ENCODE measurements around the gene SGMS2. TPM values are rescaled to one million over a fixed set of nuclear protein-coding genes. Genes with fewer than 3 reads are reported as not detected.

Gene SGMS2
- total and polyA plus RNA-seq, 2 of the 4 experiments (the other 2 are of a cell fraction), result 13.4 to 37.5 TPM

DNA sequence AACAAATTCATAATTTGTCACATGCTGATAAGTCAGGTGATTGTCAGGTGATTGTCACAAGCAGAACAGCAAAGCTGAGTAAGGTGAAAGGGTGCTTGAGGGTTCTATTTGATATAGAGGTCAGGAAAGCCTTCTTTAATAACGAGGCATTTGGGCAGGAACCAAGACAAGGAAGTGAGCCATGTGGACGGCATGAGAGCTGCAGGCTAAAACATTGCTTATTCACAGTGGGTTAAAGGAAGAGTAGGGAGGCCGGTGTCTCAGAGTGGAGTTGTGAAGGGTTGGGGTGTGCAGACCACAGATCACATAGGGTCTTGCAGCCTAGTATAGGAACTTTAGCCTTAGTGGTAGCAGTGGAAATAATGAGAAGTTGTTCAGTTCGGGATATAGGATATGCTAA, 75.3 kb downstream of the SGMS2 start:
- Histone ChIP-seq H2AFZ (replicated peaks; ENCODE audit: low read length, poor library complexity) (no peak overlapping the region), H3K4ac (ENCODE audit: low read depth, low read length) (no peak overlapping the region), H3K14ac (replicated peaks; ENCODE audit: low read depth, low read length) (no peak overlapping the region), H3K23ac (ENCODE audit: low read depth, low read length) (no peak overlapping the region), H3K9ac (ENCODE audit: low read depth, low read length) (no peak overlapping the region), H2BK5ac (ENCODE audit: low read depth, low read length, poor library complexity, severe bottlenecking) (no peak overlapping the region), H3K9me1 (ENCODE audit: insufficient read depth, low read length) (peaks cover 3% of the 10 kb centered on the region; the same call in 1 of the 2 replicates), H3K36me3 (ENCODE audit: control insufficient read depth, insufficient read depth, low read length) (no peaks in the 10 kb centered on the region), H3K56ac (ENCODE audit: extremely low read depth, insufficient read depth, low read length) (no peak overlapping the region), H3K27me3 (ENCODE audit: control insufficient read depth, insufficient read depth, low read length) (peaks cover 5% of the 10 kb centered on the region), H2AK9ac (replicated peaks; ENCODE audit: low read depth, low read length, poor library complexity) (no peak overlapping the region), H4K5ac (ENCODE audit: low read depth, low read length) (no peak overlapping the region), H4K20me1 (ENCODE audit: insufficient read depth, low read length) (peaks cover 13% of the 10 kb centered on the region; the same call in 1 of the 2 replicates), H2BK15ac (ENCODE audit: low read depth, low read length) (no peak overlapping the region), H3K27ac (ENCODE audit: insufficient read depth, low read length) (no peak overlapping the region), H2BK120ac (ENCODE audit: low read depth, low read length) (no peak overlapping the region), H3K4me3 (ENCODE audit: insufficient read depth, low read depth, low read length) (no peak overlapping the region), H4K8ac (ENCODE audit: low read depth in 2 of 2, low read length in 2 of 2) (no peak overlapping the region), H2AK5ac (ENCODE audit: low read depth, low read length) (no peak overlapping the region), H3K18ac (ENCODE audit: low read depth, low read length) (no peak overlapping the region), H3K4me1 (ENCODE audit: control insufficient read depth, insufficient read depth, low read length) (peaks cover 6% of the 10 kb centered on the region), H2BK20ac (ENCODE audit: low read depth, low read length) (no peak overlapping the region), H3K79me1 (ENCODE audit: low read depth in 1 of 2, low read length in 2 of 2) (no peaks in the 10 kb centered on the region), H3K9me3 (ENCODE audit: control insufficient read depth, insufficient read depth, low read length) (no peaks in the 10 kb centered on the region), H4K91ac (ENCODE audit: insufficient read depth, low read depth, low read length) (no peak overlapping the region), H3K4me2 (ENCODE audit: low read depth, low read length) (no peak overlapping the region)
- intact Hi-C loops (cut with micrococcal nuclease), result no loop called here
- TF ChIP-seq, protein P1, sequence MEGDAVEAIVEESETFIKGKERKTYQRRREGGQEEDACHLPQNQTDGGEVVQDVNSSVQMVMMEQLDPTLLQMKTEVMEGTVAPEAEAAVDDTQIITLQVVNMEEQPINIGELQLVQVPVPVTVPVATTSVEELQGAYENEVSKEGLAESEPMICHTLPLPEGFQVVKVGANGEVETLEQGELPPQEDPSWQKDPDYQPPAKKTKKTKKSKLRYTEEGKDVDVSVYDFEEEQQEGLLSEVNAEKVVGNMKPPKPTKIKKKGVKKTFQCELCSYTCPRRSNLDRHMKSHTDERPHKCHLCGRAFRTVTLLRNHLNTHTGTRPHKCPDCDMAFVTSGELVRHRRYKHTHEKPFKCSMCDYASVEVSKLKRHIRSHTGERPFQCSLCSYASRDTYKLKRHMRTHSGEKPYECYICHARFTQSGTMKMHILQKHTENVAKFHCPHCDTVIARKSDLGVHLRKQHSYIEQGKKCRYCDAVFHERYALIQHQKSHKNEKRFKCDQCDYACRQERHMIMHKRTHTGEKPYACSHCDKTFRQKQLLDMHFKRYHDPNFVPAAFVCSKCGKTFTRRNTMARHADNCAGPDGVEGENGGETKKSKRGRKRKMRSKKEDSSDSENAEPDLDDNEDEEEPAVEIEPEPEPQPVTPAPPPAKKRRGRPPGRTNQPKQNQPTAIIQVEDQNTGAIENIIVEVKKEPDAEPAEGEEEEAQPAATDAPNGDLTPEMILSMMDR (conservative IDR thresholded peaks at IDR 0.05; ENCODE audit: low read depth, low read length), result no peak
- TF ChIP-seq NFE2L2 (IDR thresholded peaks at IDR 0.05; ENCODE audit: low read depth, low read length) (no peak), RAD21 (IDR thresholded peaks at IDR 0.05; ENCODE audit: low read length) (no peak), CHD1 (IDR thresholded peaks at IDR 0.05; ENCODE audit: low read depth, low read length) (no peak), RFX5 (IDR thresholded peaks at IDR 0.05; ENCODE audit: low read depth, low read length) (no peak), RCOR1 (IDR thresholded peaks at IDR 0.05; ENCODE audit: insufficient replicate concordance, low read length) (no peak), CEBPB (IDR thresholded peaks at IDR 0.05; ENCODE audit: low read depth, low read length) (no peak), POLR2A (IDR thresholded peaks at IDR 0.05; ENCODE audit: low read depth, low read length) (no peak), MXI1 (IDR thresholded peaks at IDR 0.05; ENCODE audit: borderline replicate concordance, low read depth, low read length) (no peak), MAZ (IDR thresholded peaks at IDR 0.05; ENCODE audit: borderline replicate concordance, low read depth, low read length) (no peak), BHLHE40 (IDR thresholded peaks at IDR 0.05; ENCODE audit: low read depth, low read length) (no peak), MAFK (IDR thresholded peaks at IDR 0.05; ENCODE audit: low read depth, low read length) (no peak), SMC3 (IDR thresholded peaks at IDR 0.05; ENCODE audit: low read depth, low read length) (no peak), FOS (IDR thresholded peaks at IDR 0.05; ENCODE audit: low read depth, low read length) (no peak)
- TF ChIP-seq, protein P2, sequence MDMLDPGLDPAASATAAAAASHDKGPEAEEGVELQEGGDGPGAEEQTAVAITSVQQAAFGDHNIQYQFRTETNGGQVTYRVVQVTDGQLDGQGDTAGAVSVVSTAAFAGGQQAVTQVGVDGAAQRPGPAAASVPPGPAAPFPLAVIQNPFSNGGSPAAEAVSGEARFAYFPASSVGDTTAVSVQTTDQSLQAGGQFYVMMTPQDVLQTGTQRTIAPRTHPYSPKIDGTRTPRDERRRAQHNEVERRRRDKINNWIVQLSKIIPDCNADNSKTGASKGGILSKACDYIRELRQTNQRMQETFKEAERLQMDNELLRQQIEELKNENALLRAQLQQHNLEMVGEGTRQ (IDR thresholded peaks at IDR 0.05; ENCODE audit: low read depth, low read length), result no peak
- TF ChIP-seq, protein P3, sequence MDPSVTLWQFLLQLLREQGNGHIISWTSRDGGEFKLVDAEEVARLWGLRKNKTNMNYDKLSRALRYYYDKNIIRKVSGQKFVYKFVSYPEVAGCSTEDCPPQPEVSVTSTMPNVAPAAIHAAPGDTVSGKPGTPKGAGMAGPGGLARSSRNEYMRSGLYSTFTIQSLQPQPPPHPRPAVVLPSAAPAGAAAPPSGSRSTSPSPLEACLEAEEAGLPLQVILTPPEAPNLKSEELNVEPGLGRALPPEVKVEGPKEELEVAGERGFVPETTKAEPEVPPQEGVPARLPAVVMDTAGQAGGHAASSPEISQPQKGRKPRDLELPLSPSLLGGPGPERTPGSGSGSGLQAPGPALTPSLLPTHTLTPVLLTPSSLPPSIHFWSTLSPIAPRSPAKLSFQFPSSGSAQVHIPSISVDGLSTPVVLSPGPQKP (IDR thresholded peaks at IDR 0.05; ENCODE audit: borderline replicate concordance, low read depth, low read length), result no peak
- ATAC-seq (ENCODE audit: low read depth) (no peak), DNase-seq (no peak)
- ChIA-PET POLR2A (ENCODE audit: unreplicated experiment) (no interaction called here), CTCF (interaction anchor here (1.8 kb wide), 1 partner anchor 142 kb away, joined by 5 read pairs; no protein-coding TSS in a partner anchor)
- in situ Hi-C loops (cut with MboI; ENCODE audit: low sequenced_read_pairs), result no loop called here
- no TSS peak for BruUV-seq (replicated peaks)
- dilution Hi-C loops (cut with HindIII; ENCODE audit: low sequenced_read_pairs, unreplicated experiment), result no loop called here
- 90% methylated on average over 2 of the region's 4 CpGs; no CpG with 5 or more reads in 1 of the 2 experiments for WGBS, 2 experiments (ENCODE audit: extremely low coverage in 2 of 2, insufficient read length in 1 of 2)
